Stimulated activated naive CD8-positive, alpha-beta T cell treated with anti-CD3 and anti-CD28 coated beads, Interleukin-15, Interleukin-2, amounts not matched to agents 100 ng/mL and 50 ng/mL, for 24 hours (primary cell): ENCODE measurements around the gene RCOR1.

ENCODE experiments used
- H3K27ac Mint-ChIP-seq: one replicate; pipeline ENCODE4 v1.8.0; 2021; ENCODE audit warnings: mild to moderate bottlenecking, mixed read lengths
- H3K27me3 Mint-ChIP-seq: one replicate; pipeline ENCODE4 v1.8.0; 2021; ENCODE audit warnings: mixed read lengths
- H3K36me3 Mint-ChIP-seq: one replicate; pipeline ENCODE4 v1.8.0; 2021; ENCODE audit warnings: low read depth, mixed read lengths
- H3K4me1 Mint-ChIP-seq: one replicate; pipeline ENCODE4 v1.8.0; 2021; ENCODE audit warnings: low read depth, mixed read lengths
- H3K4me3 Mint-ChIP-seq: one replicate; pipeline ENCODE4 v1.8.0; 2021; ENCODE audit warnings: mild to moderate bottlenecking, mixed read lengths
- H3K9me3 Mint-ChIP-seq: one replicate; pipeline ENCODE4 v1.8.0; 2021; ENCODE audit warnings: mixed read lengths

The RCOR1 gene

DNA sequence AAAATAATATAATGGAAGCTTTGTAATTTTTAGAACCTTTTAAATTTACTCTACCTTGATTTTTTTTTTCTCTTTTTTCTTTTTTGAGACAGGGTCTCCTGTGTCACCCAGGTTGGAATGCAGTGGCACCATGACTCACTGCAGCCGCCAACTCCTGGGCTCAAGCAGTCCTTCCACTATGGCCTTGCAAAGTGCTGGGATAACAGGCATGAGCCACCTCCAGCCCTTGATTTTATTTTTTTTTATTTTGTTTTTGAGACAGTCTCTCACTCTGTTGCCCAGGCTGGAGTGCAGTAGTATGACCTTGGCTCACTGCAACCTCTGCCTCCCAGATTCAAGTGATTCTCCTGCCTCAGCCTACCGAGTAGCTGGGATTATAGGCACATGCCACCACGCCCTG is 119.5 kb downstream of the RCOR1 start:
- no peaks in the 10 kb centered on the region for H3K9me3 Mint-ChIP-seq
- peaks cover under 1% of the 10 kb centered on the region for H3K4me1 Mint-ChIP-seq
- no peaks in the 10 kb centered on the region for H3K27me3 Mint-ChIP-seq
- peaks cover 43% of the 10 kb centered on the region for H3K36me3 Mint-ChIP-seq
- H3K4me3 Mint-ChIP-seq = no peak overlapping the region
- no peak overlapping the region for H3K27ac Mint-ChIP-seq

- H3K36me3 Mint-ChIP-seq = peaks cover 62% of the 10 kb centered on the region
- peaks cover 7% of the 10 kb centered on the region for H3K4me1 Mint-ChIP-seq
- no peak overlapping the region for H3K27ac Mint-ChIP-seq
- no peaks in the 10 kb centered on the region for H3K9me3 Mint-ChIP-seq
- no peaks in the 10 kb centered on the region for H3K27me3 Mint-ChIP-seq
- no peak overlapping the region for H3K4me3 Mint-ChIP-seq
These were observed 124.8 kb downstream of the RCOR1 start for GRCh38 chr14:102717276-102717675.

- H3K27ac Mint-ChIP-seq = no peak overlapping the region
- no peaks in the 10 kb centered on the region for H3K9me3 Mint-ChIP-seq
- H3K36me3 Mint-ChIP-seq = peaks cover 71% of the 10 kb centered on the region
- no peak overlapping the region for H3K4me3 Mint-ChIP-seq
- H3K27me3 Mint-ChIP-seq = no peaks in the 10 kb centered on the region
- H3K4me1 Mint-ChIP-seq = no peaks in the 10 kb centered on the region
These were observed 130.2 kb downstream of the RCOR1 start for GRCh38 chr14:102722646-102723045.

- H3K4me3 Mint-ChIP-seq = no peak overlapping the region
- H3K4me1 Mint-ChIP-seq = no peaks in the 10 kb centered on the region
- peaks cover 70% of the 10 kb centered on the region for H3K36me3 Mint-ChIP-seq
- no peaks in the 10 kb centered on the region for H3K27me3 Mint-ChIP-seq
- no peak overlapping the region for H3K27ac Mint-ChIP-seq
- H3K9me3 Mint-ChIP-seq = no peaks in the 10 kb centered on the region
These were observed 131.2 kb downstream of the RCOR1 start for GRCh38 chr14:102723650-102724049.

GRCh38 chr14:102726191-102726949 is 133.9 kb downstream of the RCOR1 start:
- Mint-ChIP-seq H3K27me3 (no peaks in the 10 kb centered on the region), H3K4me3 (no peak overlapping the region), H3K9me3 (no peaks in the 10 kb centered on the region), H3K4me1 (no peaks in the 10 kb centered on the region), H3K36me3 (peaks cover 56% of the 10 kb centered on the region), H3K27ac (no peak overlapping the region)

- Mint-ChIP-seq H3K4me3 (no peak overlapping the region), H3K9me3 (no peaks in the 10 kb centered on the region), H3K4me1 (no peaks in the 10 kb centered on the region), H3K36me3 (peaks cover 46% of the 10 kb centered on the region), H3K27me3 (no peaks in the 10 kb centered on the region), H3K27ac (no peak overlapping the region)
These were observed 135.1 kb downstream of the RCOR1 start for GRCh38 chr14:102727336-102728095.

DNA sequence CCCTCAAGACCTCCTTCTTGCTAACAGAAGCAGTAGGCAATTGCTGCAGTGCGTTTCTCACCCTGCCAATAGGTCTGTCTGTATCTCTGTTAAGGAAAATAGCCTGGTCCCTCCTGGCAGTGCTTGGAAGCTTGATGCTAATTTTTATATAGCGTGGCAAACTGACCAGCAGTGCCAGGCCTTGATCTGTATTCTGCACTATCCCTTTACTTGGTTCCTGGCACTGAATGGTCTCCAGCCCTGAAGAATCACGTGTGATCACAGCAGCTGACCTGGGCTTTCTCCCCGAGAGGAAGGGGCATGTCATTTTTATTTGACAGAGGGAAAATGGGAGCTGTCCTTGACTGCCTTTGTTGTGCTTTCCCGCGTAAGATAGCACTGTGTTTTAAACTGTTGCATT is 136.1 kb downstream of the RCOR1 start:
- Mint-ChIP-seq H3K9me3 (no peaks in the 10 kb centered on the region), H3K36me3 (peaks cover 37% of the 10 kb centered on the region), H3K27me3 (no peaks in the 10 kb centered on the region), H3K4me3 (no peak overlapping the region), H3K27ac (no peak overlapping the region), H3K4me1 (no peaks in the 10 kb centered on the region)

DNA sequence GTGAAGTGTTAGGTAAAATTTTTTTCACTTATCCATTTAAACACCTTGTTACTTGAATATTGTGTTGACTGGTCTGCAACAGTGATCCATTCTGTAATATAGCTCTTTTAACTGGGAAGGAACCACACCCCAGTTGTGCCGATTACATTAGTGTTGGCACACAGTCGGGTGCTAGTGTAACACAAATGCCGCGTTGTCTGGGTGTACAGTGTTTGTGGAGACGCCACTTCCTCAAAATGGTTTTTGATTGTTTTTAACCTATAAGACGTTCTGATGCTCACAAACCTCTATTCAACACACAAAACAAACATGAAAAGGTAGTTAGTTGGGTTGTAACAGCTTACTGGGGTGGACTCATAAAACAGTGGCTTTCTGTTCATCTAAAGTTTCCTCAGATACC is 136.8 kb downstream of the RCOR1 start:
- no peak overlapping the region for H3K4me3 Mint-ChIP-seq
- H3K36me3 Mint-ChIP-seq = peaks cover 30% of the 10 kb centered on the region
- no peaks in the 10 kb centered on the region for H3K9me3 Mint-ChIP-seq
- no peaks in the 10 kb centered on the region for H3K4me1 Mint-ChIP-seq
- no peak overlapping the region for H3K27ac Mint-ChIP-seq
- H3K27me3 Mint-ChIP-seq = no peaks in the 10 kb centered on the region

DNA sequence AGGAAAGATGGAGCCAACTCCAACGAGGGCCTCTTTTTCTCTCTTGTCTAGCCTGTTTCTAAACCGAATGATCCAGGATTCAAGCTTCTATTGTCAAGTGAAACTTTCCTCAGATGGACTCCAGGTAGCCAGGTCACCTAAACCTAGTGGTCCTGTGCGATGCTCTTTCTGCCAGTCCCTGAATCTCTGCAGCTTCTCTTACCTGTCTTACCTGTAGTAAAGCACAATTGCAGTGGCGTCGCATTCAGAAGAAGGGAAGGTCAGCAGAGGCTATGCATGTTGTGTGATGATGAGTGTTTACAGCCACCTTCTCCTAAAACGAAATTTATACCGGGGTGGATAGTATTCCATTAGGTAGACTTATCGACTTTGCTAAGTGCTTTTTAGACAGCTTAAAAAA is 137.4 kb downstream of the RCOR1 start:
- Mint-ChIP-seq H3K27ac (no peak overlapping the region), H3K9me3 (no peaks in the 10 kb centered on the region), H3K27me3 (no peaks in the 10 kb centered on the region), H3K4me3 (no peak overlapping the region), H3K4me1 (no peaks in the 10 kb centered on the region), H3K36me3 (peaks cover 26% of the 10 kb centered on the region)

DNA sequence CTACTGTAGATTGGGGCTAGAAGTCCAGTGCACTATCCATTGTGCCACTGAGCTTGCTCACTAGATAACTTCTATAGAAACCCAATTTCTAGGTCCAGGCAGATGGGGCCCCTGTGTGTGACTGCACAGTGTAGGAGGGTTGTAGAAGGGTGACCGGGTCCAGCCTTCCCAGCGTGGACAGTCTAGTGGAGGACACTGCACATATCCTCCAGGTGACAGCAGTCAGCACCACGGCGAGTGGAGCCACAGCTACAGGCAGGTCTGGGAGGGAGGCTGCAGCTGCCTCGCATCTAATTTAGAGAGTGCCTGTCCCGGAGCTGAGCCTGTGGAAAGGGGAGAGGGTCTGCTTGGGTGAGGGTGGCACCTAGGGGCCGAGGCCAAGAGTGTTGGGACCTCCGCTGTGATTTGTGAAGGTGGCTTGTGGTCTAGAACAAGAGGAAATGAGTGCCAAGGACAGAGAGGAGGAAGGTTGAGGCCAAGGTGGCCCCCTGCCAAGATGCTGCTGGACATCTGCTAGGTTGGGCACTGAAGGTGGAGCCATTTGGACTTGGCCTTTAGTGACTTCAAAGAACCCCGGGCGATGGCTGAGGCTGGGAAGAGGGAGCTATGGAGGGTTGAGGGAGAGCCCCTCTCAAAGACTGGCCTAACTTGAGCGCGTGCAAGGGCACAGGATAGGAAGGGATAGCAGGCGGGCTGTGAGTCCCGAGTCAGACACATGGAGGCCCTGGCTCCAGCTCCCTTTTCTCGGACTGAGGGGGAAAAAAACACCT is 138.8 kb downstream of the RCOR1 start:
- Mint-ChIP-seq H3K4me3 (no peak overlapping the region), H3K4me1 (no peaks in the 10 kb centered on the region), H3K27ac (no peak overlapping the region), H3K27me3 (no peaks in the 10 kb centered on the region), H3K9me3 (no peaks in the 10 kb centered on the region), H3K36me3 (peaks cover 20% of the 10 kb centered on the region)

- H3K4me1 Mint-ChIP-seq = no peaks in the 10 kb centered on the region
- H3K9me3 Mint-ChIP-seq = no peaks in the 10 kb centered on the region
- peaks cover 11% of the 10 kb centered on the region for H3K36me3 Mint-ChIP-seq
- H3K27me3 Mint-ChIP-seq = no peaks in the 10 kb centered on the region
- H3K27ac Mint-ChIP-seq = no peak overlapping the region
- no peak overlapping the region for H3K4me3 Mint-ChIP-seq
These were observed 139.7 kb downstream of the RCOR1 start for GRCh38 chr14:102731871-102732800.

DNA sequence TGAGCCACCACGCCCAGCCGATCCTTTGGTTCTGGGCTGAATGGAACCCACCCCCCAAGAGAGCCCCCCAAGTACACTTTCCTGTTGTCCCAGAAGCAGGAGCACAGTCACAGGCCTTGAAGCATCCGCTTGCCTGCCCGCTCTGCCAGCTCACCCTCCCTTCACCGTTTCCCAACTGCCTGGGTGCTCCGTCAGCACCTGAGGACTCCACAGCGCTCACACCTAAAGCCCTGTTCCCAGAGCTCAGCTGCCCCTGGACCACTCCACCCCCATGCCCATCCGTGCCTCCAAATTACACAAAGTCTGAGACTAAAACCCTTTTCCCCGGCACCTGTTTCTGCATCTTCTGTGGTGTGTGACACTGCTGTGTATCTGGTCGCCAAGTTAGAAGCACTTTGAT is 140.5 kb downstream of the RCOR1 start:
- Mint-ChIP-seq H3K4me3 (no peak overlapping the region), H3K4me1 (no peaks in the 10 kb centered on the region), H3K27me3 (no peaks in the 10 kb centered on the region), H3K27ac (no peak overlapping the region), H3K36me3 (peaks cover 3% of the 10 kb centered on the region), H3K9me3 (no peaks in the 10 kb centered on the region)

DNA sequence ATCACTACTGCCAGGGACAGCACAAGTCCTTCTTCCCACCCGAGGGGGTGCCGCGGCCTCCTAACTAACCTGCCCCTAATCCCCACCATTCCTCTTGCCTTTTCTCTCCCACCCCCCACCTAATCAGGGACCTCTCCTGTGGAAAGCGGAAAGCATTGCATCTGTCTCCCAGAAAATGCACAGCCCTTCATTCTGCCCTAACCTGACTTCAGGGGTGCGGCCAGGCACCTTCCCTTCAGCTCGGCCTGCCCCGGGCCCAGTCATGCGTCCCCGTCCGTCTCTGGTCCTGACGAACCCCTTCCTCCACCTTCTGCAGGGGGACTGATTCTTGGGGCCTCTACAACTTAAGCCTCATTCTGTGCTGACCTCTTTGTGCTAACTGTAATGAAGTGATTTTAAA is 140.9 kb downstream of the RCOR1 start:
- Mint-ChIP-seq H3K9me3 (no peaks in the 10 kb centered on the region), H3K4me1 (no peaks in the 10 kb centered on the region), H3K4me3 (no peak overlapping the region), H3K36me3 (no peaks in the 10 kb centered on the region), H3K27ac (no peak overlapping the region), H3K27me3 (no peaks in the 10 kb centered on the region)

- Mint-ChIP-seq H3K36me3 (no peaks in the 10 kb centered on the region), H3K4me3 (no peak overlapping the region), H3K4me1 (no peaks in the 10 kb centered on the region), H3K27me3 (no peaks in the 10 kb centered on the region), H3K9me3 (no peaks in the 10 kb centered on the region), H3K27ac (no peak overlapping the region)
These were observed 142.0 kb downstream of the RCOR1 start for GRCh38 chr14:102734436-102734835.
